Measurements from ENCODE around the gene ASB13.

ASB13 gene, protein sequence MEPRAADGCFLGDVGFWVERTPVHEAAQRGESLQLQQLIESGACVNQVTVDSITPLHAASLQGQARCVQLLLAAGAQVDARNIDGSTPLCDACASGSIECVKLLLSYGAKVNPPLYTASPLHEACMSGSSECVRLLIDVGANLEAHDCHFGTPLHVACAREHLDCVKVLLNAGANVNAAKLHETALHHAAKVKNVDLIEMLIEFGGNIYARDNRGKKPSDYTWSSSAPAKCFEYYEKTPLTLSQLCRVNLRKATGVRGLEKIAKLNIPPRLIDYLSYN

GRCh38 chr10:5666008-5666840 is at the start of gene ASB13:
ASB13 (minus strand) TSS chr10:5666595; CDS start chr10:5666551, 44 bp downstream.
- DNase-seq (ENCODE audit: low read depth in 2 of 2) = no peak

- DNase-seq (ENCODE audit: low read depth in 2 of 2) = no peak
Observed at GRCh38 chr10:5711642-5712041, 45.2 kb upstream of the ASB13 start.

- DNase-seq (ENCODE audit: low read depth in 2 of 2) = no peak
Observed at GRCh38 chr10:5710859-5711258, 44.5 kb upstream of the ASB13 start.

GRCh38 chr10:5709865-5710264 is 43.5 kb upstream of the ASB13 start:
- DNase-seq (ENCODE audit: low read depth in 2 of 2) = no peak

DNA sequence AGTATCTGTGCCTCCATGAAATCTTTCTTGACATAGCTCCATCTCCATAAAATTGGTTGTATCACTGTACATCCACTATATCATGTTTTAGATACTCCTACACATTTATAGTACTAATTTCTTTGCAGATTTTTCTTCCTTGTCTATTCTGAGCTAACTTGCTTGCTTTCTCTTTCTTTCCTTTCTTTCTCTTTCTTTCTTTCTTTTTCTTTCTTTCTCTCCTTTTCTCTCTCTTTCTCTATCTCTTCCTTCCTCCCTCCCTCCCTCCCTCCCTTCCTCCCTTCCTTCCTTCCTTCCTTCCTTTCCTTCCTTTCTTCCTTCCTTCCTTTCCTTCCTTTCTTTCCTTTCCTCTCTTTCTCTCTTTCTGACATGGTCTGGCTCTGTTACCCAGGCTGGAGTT is 42.0 kb upstream of the ASB13 start:
- DNase-seq (ENCODE audit: low read depth in 2 of 2) = no peak

GRCh38 chr10:5698062-5698461 is 31.7 kb upstream of the ASB13 start:
- no peak for DNase-seq (ENCODE audit: low read depth in 2 of 2)

GRCh38 chr10:5697342-5697741 is 30.9 kb upstream of the ASB13 start:
- no peak for DNase-seq (ENCODE audit: low read depth in 2 of 2)

GRCh38 chr10:5694573-5694972 is 28.2 kb upstream of the ASB13 start:
- DNase-seq (ENCODE audit: low read depth in 2 of 2) = no peak

DNA sequence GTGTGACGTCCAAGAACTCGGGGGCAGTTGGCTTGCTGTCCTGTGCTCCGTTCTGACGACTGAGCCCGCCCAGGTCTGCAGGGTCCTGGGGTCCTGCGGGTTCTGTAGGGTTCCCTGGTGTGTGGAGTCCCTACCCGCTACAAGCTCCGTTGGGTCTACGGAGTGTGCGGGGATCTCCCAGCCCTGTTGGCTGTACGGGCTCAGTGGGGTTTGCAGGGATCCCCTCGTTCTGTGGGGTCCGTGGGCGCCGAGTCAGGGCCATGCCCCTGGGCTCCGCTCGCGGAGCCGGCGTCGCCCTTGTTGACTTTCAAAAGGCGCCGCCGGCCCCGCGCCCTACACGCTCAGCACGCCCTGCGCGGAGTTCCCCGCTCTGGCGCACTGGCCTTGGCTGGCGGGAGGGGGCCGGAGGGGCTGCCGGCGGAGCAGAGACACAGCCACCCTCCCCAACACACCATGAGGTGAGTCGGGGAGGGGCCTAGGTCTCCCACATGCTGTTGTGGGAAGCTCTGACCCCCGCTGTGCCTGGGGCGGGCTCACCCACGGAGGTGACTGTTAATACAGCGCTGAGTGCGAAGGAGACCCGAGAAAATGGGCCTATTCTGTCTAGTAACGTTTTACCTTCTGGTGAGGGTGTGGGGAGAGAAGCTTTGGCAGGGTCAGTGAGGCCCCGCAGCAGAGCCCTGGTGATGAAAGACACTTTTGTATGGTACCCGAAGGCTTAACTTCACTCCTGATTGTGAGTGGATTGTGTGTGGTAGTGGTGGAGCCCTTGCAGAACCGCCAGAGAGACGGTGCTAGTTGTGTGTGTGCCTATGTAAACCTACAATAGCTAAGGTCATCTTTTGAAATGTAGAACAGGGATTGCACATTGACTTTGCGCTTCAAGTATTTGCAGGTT is 26.3 kb upstream of the ASB13 start:
- DNase-seq (ENCODE audit: low read depth in 2 of 2) = peak; percentile 16 to 24

DNA sequence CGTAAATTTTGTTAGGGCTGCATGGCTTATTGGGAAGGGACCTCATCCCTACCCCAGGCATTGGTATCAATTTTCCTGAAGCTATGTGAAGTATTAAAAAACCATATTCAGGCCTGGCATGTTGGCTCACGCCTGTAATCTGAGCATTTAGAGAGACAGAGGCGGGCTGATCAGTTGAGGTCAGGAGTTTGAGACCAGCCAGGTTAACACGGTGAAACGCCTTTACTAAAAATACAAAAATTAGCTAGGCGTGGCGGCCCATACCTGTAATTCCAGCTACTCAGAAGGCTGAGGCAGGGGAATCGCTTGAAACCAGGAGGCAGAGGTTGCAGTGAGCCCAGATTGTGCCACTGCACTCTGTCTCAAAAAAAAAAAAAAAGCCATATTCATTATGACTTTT is 25.4 kb upstream of the ASB13 start:
- DNase-seq (ENCODE audit: low read depth in 2 of 2) = no peak

DNA sequence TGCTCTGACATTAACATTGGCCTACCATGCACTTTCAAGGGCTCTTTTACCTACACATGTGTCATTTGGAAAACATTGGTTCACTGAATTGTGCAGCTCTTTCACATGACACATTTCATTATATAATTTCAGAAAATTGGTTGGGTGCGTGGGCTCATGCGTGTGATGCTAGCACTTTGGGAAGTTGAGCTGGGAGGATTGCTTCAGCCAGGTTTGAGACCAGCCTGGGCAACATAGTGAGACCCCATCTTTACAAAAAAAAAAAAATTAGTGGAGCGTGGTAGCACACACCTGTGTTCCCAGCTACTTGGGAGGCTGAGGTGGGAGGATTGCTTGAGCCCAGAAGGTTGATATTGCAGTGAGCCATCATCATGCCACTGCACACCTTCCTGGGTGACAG is 22.2 kb upstream of the ASB13 start:
- DNase-seq (ENCODE audit: low read depth in 2 of 2) = no peak

DNA sequence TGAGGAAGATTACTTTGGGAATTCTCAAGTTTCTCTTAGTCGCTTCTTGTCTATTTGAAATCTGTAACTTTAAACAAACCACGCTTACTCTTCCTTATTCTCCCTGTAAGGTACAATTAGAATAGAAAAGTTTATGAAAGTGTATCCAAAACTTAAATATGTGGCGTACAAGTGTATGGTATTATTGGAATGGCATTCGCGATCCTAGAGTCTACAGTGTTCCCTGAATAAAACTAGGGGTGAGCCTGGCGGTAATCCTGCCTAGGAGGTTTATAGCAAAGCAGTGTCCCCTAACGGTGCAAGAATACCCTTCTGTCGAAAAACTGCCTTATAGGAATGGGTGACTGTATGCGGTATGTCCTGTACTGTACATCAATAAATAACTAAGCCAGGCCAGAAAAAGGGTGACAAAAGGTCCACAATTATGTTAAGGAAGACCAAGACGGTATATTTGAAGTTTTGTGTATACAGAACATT is 19.4 kb upstream of the ASB13 start:
- DNase-seq (ENCODE audit: low read depth in 2 of 2) = no peak

DNA sequence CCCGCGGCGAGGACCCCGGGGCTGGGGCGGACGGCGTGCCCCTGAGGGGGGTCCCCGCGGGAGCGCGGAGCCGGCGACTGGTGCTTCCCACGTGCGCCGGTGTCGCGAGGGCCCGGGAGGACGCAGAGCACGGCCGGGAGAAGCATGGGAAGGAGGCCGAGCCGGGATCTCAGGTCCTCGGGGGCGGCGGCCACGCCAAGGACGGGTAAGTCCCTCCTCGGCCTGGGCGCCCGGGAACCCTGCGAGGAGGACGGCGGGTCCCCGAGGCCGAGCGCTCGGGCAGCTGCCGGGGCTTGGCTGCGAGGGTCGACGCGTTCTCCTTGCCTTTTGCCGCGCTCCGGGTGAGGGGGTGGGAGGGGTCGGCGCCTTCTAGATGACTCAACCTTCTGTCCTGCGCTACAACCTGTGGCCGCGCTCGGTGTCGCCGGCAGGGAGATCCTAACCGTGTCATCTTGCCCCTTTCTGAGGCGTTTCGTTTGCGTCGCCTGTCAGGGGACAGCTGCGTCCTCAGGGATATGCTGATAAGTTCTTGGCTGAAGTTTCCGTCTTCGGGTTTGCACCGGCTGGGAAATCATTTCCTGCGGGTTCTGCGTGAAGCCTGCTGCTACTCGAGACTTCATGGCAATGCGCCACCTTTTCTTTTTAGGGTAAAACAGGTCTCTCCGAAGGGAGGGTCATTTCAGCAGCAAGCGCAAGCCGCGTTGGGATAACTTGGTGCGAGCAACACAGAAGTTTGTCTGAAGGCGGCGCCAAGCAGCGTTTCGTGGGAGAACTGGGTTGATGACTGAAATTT is 18.8 kb upstream of the ASB13 start:
- peak; percentile 14 to 34 for DNase-seq (ENCODE audit: low read depth in 2 of 2)

GRCh38 chr10:5684318-5684970 is 18.0 kb upstream of the ASB13 start, which contains the start of gene TASOR2:
TASOR2 (plus strand) TSS chr10:5684838; CDS start chr10:5720643, 35,805 bp downstream.
- peak; percentile 93 for DNase-seq (ENCODE audit: low read depth in 2 of 2)

DNA sequence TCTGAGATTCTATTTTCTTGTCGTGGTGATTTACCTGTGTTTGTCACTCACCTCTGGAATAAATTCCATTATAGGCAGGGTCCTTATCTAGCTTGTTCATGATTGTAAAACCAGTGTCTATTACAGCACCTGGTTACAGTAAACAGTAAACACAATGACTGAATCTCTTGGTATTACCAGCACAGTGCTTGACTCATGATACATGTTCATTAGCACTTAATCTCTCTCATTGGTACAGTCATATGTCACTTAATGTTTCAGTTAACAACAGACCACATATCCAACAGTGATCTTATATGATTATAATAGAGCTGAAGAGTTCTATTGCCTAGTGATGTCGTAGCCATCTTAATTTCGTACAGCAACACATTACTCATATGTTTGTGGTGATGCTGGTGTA is 16.7 kb upstream of the ASB13 start:
- DNase-seq (ENCODE audit: low read depth in 2 of 2) = no peak

DNA sequence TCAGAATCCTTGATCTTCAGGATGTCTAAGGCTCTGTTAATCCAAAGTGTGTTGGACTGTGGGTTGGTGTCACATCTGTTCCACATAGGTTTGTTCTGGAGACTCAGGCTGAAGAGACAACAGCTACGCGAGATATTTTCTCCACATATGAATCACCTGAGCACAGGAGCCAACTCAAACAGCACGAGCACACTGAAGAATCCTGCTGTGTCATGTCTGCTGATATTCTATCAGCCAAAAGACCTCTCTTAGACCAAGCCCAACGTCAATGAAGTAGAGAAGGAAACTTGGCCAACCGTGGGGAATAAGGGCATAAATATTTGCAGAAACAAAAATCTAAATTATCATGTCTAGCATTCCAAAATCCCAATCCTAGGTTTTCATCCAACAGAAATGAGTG is 15.5 kb upstream of the ASB13 start:
- DNase-seq (ENCODE audit: low read depth in 2 of 2) = no peak

- DNase-seq (ENCODE audit: low read depth in 2 of 2) = no peak
Observed at GRCh38 chr10:5679606-5680005, 13.2 kb upstream of the ASB13 start.

DNA sequence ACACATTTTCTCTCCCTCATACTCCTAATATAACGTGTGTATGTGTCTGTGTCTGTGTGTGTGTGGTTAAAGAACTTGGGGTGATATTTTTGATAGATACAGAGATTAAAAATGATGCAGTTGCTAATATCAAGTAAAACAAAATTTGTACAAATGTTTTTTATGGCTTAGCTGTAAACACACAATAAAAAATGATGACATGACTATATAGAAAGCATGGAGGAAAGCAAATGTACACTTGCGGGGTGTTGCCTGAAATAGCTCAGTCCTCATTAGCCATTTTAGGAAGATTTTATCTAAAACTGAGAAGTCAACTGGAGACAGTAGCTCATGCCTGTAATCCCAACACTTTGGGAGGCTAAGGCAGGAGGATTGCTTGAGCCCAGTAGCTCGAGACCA is 12.6 kb upstream of the ASB13 start:
- DNase-seq (ENCODE audit: low read depth in 2 of 2) = no peak

- no peak for DNase-seq (ENCODE audit: low read depth in 2 of 2)
Observed at GRCh38 chr10:5678397-5679036, 12.1 kb upstream of the ASB13 start.
